ENCODE measurements around the gene S100A7. TPM values are rescaled to one million over a fixed set of nuclear protein-coding genes. Genes with fewer than 3 reads are reported as not detected.

S100A7 gene
- not detected in 2 replicates for total RNA-seq

DNA sequence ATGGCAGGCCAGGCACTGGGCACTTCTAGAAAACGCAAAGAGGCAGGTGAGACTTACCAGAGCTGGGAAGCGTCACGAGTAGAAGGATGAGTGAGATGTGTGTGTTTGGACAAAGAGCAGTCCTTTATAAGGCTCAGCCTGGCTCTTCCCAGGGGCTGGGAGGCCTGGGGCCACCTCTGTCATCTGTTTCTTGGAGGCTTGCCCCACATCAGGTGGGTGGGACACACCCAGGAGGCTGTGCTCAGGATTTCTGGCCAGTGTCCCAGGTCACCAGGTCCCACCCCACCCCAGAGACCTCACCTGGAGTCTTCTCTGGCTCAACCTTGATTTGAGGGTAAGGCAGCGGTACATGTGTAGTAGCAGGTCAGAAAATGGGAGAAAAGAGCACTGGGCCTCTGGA is at the start of gene S100A7:
Gene S100A7, minus strand, starts transcription at position 101 of the 400 bp plus-strand sequence. CDS start 1,638 bp downstream, outside the sequence.
- TF ChIP-seq, protein P1, sequence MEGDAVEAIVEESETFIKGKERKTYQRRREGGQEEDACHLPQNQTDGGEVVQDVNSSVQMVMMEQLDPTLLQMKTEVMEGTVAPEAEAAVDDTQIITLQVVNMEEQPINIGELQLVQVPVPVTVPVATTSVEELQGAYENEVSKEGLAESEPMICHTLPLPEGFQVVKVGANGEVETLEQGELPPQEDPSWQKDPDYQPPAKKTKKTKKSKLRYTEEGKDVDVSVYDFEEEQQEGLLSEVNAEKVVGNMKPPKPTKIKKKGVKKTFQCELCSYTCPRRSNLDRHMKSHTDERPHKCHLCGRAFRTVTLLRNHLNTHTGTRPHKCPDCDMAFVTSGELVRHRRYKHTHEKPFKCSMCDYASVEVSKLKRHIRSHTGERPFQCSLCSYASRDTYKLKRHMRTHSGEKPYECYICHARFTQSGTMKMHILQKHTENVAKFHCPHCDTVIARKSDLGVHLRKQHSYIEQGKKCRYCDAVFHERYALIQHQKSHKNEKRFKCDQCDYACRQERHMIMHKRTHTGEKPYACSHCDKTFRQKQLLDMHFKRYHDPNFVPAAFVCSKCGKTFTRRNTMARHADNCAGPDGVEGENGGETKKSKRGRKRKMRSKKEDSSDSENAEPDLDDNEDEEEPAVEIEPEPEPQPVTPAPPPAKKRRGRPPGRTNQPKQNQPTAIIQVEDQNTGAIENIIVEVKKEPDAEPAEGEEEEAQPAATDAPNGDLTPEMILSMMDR (IDR thresholded peaks at IDR 0.05; ENCODE audit: insufficient read depth, low read depth, low read length), result no peak
- no peak within 1 kb of the TSS for H3K4me3 ChIP-seq (ENCODE audit: low read depth, low read length)
- DNase-seq (ENCODE audit: low read depth), result no peak

DNA sequence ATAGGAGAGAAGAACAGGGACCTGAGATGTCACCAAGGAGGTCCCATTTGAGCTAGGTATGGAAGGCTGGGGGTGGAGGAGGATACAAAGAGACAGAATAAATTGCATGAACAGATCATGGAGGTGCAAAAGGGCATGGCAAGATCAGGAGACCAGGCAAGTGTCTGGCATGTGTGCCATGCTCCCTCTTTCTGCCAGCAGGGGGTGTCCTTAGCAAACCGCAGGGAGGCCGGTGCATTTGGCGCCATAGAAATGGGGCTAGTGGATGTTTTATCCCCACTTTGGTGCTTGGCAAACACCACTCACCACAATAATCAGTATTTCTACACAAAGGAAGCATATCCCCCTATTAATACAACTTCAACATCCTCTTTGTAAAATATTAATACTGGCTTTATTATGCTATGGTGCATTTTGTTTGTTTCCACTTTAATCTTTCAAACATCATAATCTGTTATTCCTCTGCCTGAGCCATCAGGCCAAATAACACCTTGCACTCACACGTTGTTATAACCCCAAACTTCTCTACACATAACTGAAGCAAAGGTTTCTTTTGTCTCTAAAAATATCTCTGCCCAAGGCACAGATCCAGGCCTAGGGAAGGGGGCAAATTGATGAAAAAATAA is 49.4 kb upstream of the S100A7 start:
- H3K4me3 ChIP-seq (ENCODE audit: low read depth, low read length), result no peak overlapping the region
- TF ChIP-seq, protein P1 (IDR thresholded peaks at IDR 0.05; ENCODE audit: insufficient read depth, low read depth, low read length), result peak; percentile 70
- DNase-seq (ENCODE audit: low read depth), result no peak

GRCh38 chr1:153509036-153509435 is 48.6 kb upstream of the S100A7 start:
- H3K4me3 ChIP-seq (ENCODE audit: low read depth, low read length), result no peak overlapping the region
- TF ChIP-seq, protein P1 (IDR thresholded peaks at IDR 0.05; ENCODE audit: insufficient read depth, low read depth, low read length), result no peak
- no peak for DNase-seq (ENCODE audit: low read depth)

DNA sequence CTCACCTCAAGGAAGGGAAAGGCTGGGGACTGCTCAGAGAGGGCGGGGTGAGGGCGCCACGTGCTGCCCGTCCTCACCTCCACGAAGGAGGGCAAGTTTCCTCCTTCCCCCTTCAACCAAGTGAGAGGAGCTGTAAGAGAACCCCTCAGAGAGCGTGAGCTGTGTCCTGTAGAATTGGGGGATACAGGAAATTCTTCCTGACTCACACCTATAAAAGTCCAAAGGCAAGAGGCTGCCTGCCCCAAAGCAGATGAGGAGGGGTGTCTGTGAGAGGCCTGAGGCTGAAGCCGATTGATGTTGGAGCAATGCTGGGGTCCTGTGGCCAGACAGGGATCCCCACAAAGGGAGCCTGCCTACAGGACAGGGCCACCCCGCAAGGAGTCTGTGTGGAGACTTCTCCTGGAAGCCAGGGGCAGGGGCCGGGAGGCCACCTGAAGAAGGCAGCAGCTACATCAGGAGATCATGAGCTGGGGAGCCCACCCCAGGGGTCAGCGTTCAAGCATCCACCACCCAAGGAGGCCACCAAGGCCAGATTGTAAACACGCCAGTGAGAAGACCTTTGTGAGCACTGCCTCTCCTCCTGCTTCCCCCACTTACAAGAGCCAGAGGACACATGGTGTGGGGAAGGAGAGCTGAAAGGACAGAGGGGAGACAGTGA is 47.6 kb upstream of the S100A7 start:
- DNase-seq (ENCODE audit: low read depth), result no peak
- H3K4me3 ChIP-seq (ENCODE audit: low read depth, low read length), result no peak overlapping the region
- TF ChIP-seq, protein P1 (IDR thresholded peaks at IDR 0.05; ENCODE audit: insufficient read depth, low read depth, low read length), result no peak

- no peak overlapping the region for H3K4me3 ChIP-seq (ENCODE audit: low read depth, low read length)
- TF ChIP-seq, protein P1 (IDR thresholded peaks at IDR 0.05; ENCODE audit: insufficient read depth, low read depth, low read length), result no peak
- DNase-seq (ENCODE audit: low read depth), result peak; percentile 93
These were observed 46.5 kb upstream of the S100A7 start for GRCh38 chr1:153506831-153507413.

DNA sequence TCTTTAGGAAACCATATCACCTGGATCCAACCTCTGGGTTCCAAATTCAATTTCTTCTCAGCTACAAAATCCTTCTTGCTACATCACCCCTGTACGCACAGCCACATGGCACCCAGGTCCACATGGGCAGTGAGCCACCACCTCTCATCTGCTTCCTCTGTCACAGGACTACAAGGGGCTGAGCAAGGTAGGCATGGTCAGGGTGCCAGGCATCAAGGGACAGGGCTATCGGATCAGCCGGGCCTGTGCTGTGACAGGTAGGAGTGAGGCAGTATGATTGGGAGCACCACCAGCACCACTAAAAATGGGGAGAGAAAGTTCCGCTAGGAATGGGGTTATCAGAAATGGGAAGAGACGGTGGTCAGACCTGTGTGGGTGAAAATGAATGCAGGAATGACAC is 45.9 kb upstream of the S100A7 start:
- no peak for DNase-seq (ENCODE audit: low read depth)
- no peak overlapping the region for H3K4me3 ChIP-seq (ENCODE audit: low read depth, low read length)
- TF ChIP-seq, protein P1 (IDR thresholded peaks at IDR 0.05; ENCODE audit: insufficient read depth, low read depth, low read length), result no peak
